Fibroblast of skin of scalp (primary cell): ENCODE results near the gene SELENOI.
A peak's percentile ranks its signal among the peaks of the same experiment; 100 is the strongest.
"Not testable (repeated sequence)": the region's sequence is repeated elsewhere in the genome, so short reads cannot be mapped to it uniquely, and the experiment has no call there.

ENCODE experiments used
- DNase-seq: peaks from one replicate; pipeline ENCODE4 v3.0.0-alpha.2; 2013

Gene SELENOI

DNA sequence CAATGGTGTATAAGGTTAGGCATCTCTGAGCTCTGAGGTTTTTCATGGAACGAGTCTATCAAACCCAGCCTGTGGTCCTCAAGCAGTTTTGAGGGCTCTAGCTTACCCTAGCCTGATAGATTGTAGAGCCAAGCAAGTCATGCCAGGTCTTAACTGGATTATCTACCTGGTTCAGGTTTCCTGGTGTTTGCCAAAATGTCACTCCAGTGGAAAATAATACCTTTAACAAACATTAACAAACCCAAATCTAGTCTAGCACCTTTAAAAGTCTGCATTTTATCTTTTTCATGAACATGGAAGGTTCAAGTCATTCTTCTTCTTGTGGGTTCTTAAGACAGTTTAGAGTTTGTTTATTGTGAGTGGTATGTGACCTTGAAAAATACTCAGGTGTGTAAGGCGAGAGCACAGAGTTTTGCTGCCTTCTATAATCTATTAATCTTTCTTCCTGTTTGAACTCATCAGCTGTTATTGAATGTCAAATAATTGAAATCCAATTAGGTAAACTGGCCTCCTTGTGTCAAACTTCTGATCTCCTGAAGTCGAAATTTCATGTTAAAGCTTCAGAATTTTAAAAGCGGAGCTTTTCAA lies 14.0 kb downstream of the SELENOI start:
- no peak for DNase-seq

- no peak for DNase-seq
These were observed 17.4 kb downstream of the SELENOI start for GRCh38 chr2:26363323-26363722.

DNA sequence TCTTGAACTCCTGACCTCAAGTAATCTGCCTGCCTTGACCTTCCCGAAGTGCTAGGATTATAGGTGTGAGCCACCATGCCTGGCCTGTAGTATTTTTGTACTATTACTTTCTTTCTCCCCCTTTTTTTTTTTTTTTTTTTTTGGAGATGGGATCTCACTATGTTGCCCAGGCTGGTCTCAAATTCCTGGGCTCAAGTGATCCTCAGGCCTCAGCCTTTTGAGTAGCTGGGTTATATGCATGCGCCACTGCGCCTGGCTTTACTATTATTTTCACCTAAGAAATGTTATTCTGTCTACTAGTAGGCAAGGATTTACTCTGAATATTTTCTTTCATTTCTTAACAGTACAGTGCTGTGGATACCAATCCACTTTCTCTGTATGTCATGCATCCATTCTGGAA lies 18.0 kb downstream of the SELENOI start:
- DNase-seq, result no peak

GRCh38 chr2:26364669-26365068 lies 18.7 kb downstream of the SELENOI start:
- DNase-seq, result no peak

- DNase-seq, result no peak
These were observed 21.0 kb downstream of the SELENOI start for GRCh38 chr2:26366957-26367356.

GRCh38 chr2:26369664-26370063 lies 23.7 kb downstream of the SELENOI start:
- DNase-seq, result not testable (repeated sequence)

DNA sequence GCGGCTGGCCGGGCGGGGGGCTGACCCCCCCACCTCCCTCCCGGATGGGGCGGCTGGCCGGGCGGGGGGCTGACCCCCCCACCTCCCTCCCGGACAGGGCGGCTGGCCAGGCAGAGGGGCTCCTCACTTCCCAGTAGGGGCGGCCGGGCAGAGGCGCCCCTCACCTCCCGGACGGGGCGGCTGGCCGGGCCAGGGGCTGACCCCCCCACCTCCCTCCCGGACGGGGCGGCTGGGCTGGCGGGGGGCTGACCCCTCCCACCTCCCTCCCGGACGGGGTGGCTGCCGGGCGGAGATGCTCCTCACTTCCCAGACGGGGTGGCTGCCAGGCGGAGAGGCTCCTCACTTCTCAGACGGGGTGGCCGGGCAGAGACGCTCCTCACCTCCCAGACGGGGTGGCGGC lies 25.0 kb downstream of the SELENOI start:
- DNase-seq, result not testable (repeated sequence)

DNA sequence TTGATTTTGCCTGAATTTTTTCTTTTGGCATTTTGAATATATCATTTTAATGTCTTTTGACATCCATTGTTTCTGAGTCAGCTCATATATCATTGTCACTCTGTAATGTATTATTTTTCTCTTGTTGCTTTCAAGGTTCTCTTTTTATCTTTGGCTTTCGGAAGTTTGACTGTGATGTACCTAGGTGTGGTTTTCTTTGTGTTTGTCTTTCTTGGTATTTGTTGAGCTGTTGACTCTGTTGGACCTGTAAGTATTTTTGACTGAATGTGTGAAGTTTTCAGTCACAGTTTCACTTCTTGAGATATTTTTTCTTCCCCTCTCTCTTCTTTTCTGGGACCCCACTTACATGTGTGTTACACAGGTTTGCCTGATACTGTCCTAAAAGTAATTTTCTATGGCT lies 30.9 kb downstream of the SELENOI start:
- no peak for DNase-seq

DNA sequence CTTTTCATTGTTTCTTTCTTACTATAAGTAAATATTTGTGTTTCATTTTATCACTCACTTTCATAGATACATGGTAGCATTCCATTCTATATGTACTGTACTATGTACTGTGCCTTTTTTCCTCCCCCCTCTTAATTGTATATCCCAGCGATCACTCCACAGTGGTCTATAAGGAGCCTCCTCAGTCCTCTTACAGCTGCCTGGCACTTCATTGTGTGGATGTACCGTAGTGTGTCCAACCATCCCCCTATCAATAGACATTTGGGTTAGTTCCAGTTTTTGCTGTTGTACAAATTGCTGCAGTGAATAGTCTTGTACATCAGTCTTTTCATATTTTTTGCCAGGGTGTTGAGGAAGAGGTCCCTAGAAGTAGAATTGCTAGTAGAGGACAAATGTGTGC lies 34.3 kb downstream of the SELENOI start:
- no peak for DNase-seq

DNA sequence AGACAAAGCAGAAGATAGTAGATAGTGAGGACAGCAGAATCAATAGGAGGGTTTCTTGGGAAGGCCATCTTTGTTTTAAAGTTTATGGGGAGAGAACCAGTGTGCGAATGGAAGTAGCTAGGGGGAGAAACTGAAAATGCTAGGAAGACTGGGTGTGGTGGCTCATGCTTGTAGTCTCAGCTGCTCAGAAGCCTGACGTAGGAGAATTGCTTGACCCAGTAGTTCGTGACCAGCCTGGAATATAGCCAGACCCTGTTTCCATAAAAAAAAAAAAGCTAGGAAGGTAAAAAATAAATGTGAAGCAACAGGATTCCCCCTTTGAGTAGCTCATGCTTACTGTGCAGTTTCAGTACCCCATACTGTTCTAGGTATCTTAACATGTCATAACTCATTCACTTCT lies 36.6 kb downstream of the SELENOI start:
- DNase-seq, result no peak

GRCh38 chr2:26384183-26384582 lies 38.2 kb downstream of the SELENOI start:
- DNase-seq, result no peak

DNA sequence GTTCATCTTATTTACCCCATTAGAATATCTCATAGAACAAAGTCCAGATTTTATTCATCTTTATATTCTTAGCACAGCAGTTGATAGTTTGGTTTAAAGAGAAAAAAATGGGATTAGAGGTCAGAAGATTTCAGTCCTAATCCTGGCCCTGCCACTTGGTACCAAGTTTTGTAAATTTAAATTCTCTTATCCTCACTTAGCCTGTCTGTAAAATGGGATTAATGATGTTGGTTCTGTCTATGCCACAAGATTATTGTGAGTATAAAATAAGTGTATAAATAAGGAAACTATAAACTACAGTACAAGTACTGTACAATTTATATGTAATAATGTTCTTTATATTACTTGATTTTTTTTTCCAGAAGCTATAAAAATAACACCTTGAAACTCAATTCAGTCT lies 38.7 kb downstream of the SELENOI start:
- DNase-seq, result no peak

DNA sequence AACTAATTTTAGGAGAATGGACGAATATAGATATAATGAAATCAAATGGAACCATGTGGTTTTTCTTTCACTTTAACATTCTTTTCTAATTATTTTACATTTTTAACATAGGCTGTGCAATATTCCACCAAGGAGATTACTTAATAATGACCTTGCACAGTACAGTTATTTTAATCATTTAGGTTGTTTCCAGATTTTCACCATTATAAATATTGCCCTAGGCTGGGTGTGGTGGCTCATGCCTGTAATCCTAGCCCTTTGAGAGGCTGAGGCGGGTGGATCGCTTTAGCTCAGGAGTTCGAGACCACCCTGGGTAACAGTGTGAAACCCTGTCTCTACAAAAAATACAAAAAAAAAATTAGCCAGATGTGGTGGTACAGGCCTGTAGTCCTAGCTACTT lies 41.2 kb downstream of the SELENOI start:
- no peak for DNase-seq

DNA sequence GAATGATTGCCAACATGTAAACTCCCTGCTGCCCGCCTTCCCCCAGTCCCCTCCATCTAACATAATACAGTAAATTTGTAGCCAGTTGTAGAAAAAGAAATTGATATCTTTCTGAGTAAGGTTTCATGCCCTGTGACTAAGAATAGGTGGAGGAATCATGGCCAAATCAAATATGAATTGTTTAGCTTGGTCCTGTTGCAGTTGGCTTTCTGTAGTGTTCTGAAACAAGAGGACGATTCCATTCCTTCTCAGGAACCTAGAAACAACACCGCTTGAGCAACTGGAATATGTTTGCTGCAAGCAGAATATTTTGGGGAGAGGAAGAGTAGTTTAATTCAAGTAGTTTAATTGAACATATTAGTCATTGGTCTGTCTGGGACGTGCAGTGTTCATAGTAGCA lies 48.8 kb downstream of the SELENOI start:
- DNase-seq, result no peak

DNA sequence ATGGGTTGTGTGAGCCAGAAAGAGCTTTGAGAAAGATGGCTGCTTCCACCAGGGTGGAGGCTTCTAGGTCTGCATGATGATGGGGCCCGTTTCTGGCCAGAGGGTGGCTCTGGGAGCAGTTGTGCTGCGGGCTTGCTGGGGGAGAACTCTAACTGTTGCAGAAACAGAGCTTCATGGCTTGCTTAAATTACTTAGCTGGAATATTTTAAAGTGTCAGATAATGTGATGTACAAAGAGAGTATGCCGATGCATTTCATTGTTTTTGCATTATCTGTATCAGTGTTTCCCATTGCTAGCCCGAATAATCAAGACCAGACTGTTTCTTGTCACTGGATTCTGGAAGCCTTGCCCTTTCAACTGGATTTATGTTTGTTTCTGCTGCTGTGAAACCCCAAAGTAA lies 49.5 kb downstream of the SELENOI start:
- DNase-seq, result no peak

GRCh38 chr2:26396734-26397298 lies 50.9 kb downstream of the SELENOI start:
- no peak for DNase-seq

DNA sequence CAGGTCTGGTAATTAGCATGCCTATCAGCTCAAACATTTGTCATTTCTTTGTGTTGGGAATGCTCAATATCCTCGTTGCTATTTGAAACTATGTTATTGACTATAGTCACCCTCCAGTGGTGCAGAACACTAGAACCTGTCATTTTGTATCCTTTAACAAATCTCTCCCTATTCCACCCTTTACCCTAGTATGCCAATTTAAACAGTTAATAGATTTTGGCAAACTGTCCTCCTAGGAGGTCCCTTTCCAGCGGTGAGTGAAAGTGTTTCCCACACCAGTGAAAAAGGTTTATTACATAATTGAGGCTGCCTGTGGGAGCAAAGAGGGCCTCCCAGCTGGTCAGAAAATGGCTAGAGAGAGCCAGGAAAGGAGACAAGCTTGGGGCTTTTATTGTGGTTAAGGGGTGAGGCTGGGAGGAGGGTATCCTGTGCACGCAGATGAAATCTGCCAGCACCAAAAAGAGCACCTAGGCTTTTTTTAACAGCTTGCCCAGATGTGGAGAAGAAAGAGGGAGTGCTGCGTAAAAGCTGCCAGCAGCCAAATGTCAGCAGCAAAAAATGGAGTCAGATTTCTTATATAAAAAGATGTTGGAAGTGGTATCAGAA lies 53.9 kb downstream of the SELENOI start:
- no peak for DNase-seq

- DNase-seq, result no peak
These were observed 54.8 kb downstream of the SELENOI start for GRCh38 chr2:26400723-26401122.

GRCh38 chr2:26401739-26402541 lies 56.0 kb downstream of the SELENOI start, which contains the start of gene DRC1:
Gene DRC1 (plus strand): TSS chr2:26401920. CDS start chr2:26401990, 70 bp downstream.
- peak; percentile 75 for DNase-seq

- DNase-seq, result no peak
These were observed 61.6 kb downstream of the SELENOI start for GRCh38 chr2:26407526-26407925.

DNA sequence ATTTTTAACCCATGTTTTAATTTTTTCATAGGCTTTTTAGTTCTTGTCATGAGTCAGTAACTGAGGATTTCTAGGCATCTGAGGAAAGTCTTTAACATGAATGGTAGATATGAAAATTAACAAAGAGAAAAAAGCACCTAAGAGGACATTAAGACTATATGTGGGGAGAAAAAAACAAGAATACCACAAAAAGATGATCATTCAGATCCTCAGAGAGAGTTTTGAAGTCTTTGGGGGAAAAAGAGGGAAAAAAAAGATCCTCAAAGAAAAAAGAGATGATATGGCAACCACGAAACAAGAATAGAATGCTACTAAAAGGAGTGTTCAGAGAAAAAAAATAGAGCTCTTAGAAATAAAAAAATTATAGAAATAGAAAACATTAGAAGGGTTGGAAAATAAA lies 63.8 kb downstream of the SELENOI start:
- DNase-seq, result no peak

DNA sequence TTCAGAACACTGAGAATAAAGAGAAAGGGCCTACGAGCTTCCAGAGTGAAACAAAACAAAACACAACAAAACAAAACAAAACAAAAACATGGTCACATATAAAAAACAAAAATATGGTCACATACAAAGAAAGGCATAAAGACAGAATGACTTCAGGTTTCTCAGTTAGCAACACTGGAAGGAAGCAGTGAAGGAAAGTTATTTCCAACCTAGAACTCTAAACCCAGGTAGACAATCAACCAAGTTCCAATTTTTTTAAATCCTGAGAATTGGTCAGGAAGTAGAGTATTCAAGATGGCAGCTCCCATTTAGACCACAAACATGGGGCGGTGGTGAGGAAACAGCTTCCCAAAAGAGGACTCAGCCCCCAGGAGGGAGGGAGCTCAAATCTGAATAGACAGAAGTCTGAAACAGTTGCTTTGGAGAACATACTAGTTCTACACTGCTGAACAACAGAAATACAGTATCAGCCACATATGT lies 64.9 kb downstream of the SELENOI start:
- DNase-seq, result no peak

GRCh38 chr2:26411419-26411818 lies 65.5 kb downstream of the SELENOI start:
- DNase-seq, result no peak
